GM21360 (cell line): ENCODE data around the gene MOB1B.

Experiments used
- ATAC-seq: cut with Tn5 transposase; IDR thresholded peaks from one replicate; pipeline ENCODE4 v1.9.1; 2021; ENCODE audit warnings: mild to moderate bottlenecking, moderate library complexity; ENCODE audit not compliant: unreplicated experiment

MOB1B gene

DNA sequence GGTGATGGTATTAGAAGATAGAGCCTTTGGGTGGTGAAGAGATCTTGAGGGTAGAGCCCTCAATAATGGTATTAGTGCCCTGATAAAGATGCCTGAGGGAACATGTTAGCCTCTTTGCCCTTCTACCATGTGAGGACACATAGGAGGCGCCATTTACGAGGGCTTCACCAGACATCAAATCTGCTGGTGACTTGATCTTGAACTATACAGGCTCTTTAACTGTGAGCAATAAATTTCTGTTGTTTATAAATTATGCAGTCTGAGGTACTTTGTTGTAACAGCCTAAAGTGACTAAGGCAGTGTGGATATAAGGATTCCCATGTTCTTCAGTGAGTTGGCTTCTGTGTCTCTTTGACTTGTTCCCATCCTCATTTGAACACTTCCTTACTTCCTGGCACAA is 11.8 kb downstream of the MOB1B start:
- no peak for ATAC-seq

- ATAC-seq = no peak
Measured at GRCh38 chr4:70914631-70915030, 12.5 kb downstream of the MOB1B start.

GRCh38 chr4:70915036-70915815 is 13.1 kb downstream of the MOB1B start:
- ATAC-seq = no peak

DNA sequence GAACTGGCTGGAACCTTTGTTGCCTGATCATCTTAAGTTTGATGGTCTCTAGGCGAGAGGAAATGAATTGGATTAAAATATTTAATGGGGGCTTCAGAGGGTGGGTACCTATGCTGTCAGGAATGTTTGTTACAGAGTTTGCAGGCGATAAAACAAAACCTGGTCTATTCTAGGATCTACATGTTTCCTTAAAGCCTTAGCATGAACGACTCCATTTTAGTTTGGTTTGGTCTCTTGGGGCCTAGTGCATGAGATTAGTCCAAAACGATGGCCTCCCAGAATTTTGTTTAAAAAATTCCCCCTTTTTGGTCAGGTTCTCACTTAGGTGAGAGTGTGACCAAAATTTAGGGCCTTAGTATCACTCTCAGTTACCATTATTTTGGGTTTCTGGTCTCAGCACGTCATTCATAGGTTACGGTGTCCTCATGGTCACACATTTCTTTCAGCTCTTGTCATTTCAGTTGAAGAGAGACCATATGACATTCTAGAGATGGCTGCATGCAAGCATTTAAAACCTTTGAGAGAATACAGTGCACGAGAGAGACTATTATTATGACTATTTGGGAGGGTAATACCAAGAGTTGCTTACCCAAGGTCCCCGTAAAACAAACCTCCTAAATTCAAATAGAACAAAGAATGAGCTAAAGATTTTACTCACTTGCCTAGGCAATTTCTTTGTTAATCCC is 13.8 kb downstream of the MOB1B start:
- ATAC-seq = no peak

GRCh38 chr4:70920592-70920991 is 18.4 kb downstream of the MOB1B start:
- ATAC-seq = no peak

DNA sequence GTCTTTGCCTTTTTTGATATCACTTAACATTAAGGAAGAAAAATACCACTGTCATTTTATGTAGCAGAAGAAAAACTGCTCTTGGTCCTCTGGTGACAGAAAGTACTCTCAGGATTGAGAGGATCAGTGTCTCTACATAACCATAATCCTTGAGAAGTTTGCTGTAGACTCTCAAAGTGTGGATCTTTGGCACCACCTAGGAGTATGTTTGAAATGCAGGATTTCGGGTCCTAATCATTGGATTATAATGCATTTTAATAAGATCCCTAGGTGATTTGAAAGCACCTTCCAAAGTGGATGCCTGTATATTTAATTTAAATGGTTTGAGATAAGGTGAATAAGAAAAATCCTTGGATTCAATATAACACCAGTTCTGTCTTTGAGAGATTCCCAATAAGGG is 23.2 kb downstream of the MOB1B start:
- no peak for ATAC-seq

DNA sequence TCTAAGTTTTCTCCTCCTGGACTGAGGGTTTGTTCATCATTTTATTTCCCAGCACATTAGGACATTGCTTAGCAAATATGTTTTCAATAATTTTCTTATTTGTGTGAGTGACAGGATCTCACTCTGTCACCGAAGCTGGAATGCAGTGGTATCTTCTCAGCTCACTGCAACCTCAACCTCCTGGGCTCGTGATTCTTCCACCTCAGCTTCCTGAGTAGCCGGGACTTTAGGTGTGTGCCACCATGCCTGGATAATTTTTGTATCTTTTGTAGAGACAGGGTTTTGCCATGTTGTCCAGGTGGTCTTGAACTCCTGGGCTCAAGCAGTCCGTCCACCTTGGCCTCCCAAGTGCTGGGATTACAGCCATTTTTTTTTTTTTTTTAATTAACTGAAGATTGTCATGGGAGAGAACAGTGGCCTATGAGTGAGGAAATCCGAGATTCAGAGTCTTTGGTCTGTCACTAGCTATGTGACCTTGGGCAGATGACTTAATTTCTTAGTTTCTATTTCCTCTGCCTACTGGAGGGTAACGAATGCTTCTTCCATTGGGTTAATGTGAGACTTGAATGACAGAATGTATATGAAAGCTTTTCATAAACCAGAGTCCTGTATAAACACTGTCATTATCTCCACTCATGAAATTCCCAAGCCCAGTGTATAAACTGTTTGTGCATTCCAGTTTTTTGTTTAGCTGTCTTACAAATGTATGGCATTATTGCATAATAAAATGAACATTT is 23.9 kb downstream of the MOB1B start:
- ATAC-seq = peak; percentile 83

GRCh38 chr4:70927502-70928137 is 25.5 kb downstream of the MOB1B start:
- ATAC-seq = peak; percentile 45

- ATAC-seq = no peak
Measured at GRCh38 chr4:70930530-70931256, 28.5 kb downstream of the MOB1B start.

GRCh38 chr4:70931347-70931746 is 29.2 kb downstream of the MOB1B start:
- no peak for ATAC-seq

- no peak for ATAC-seq
Measured at GRCh38 chr4:70932984-70933383, 30.8 kb downstream of the MOB1B start.

GRCh38 chr4:70935038-70935695 is 33.0 kb downstream of the MOB1B start:
- no peak for ATAC-seq

- no peak for ATAC-seq
Measured at GRCh38 chr4:70936200-70936787, 34.1 kb downstream of the MOB1B start.

DNA sequence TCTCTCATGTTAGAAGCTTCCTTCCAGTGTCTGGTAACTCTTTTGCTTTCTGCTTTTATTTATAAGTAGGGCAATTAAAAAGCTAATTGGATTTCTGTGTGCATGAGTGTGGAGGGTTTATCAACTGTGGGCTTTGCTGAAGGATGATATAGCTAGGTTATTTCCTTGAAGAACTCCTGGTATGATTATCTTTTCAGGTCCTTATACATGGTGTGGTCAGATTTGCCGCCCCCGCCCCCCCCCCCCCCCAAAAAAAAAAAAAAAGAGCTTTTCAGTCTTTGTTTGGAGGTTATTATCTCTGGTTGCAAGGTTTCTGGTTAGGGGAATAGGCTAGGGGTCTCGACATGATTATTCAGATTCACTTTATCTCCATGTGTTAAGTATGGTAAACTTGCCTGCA is 35.9 kb downstream of the MOB1B start:
- ATAC-seq = no peak

DNA sequence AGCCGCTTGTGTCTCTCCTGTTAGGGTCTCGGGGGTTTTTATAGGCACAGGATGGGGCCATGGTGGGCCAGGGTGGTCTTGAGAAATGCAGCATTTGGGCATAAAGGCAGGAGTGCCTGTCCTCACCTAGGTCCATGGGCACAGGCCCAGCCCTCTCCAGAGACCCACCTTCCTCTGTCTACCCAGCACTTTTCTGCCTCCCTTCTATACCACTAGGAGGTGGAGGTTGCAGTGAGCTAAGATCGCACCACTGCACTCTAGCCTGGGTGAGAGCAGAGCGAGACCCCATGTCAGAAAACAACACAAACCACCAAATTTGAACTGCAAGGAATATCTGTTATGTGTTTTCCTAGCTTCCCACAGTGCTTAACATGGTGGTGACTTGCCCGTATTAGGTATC is 38.0 kb downstream of the MOB1B start:
- no peak for ATAC-seq

DNA sequence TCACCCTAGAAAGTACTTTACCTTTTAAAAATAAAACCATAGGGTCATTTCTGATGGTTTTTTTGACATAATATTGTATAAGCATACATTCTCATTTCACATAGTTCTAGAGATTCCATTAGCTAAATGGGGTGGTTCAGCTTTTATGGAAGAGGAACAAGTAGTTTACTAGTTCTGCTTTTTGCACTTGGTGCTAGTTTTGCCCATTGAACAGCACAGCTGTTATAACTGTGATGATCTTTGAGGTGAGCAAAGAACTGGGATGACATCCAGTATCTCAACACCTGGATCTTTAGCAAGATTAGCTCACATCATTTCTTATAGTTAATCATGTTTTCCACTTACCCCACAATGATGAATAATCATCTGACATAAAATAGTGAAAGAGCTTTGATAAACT is 40.9 kb downstream of the MOB1B start:
- peak; percentile 72 for ATAC-seq

GRCh38 chr4:70945046-70945445 is 42.9 kb downstream of the MOB1B start:
- ATAC-seq = no peak

DNA sequence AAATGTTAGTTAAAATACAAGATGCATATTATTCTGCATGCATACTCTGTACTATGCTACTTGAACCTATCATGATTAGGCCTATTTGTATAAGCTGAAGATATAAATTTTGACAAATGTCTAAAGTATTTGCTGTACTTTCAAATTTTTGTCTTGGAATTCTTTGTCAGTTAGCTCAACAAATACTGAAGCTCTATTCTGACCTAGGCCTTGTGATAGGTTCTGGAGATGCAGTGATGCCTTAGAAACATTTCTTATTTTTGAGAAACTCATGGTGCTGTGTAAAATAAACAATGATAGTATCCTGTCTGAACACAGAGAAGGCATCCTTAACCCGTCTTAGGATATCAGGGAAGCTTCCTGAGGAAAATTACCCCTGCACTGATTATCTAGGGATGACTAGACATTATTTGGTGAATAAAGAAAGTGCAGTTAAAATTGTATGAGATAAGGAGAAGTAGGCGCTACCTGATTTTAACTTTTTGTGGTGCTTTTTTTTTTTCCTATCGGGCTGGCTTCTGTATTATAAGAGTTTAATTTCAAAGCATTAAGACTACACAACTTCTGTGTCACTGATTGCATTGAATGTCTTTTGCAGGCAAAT is 43.4 kb downstream of the MOB1B start:
- no peak for ATAC-seq

- ATAC-seq = no peak
Measured at GRCh38 chr4:70946939-70947338, 44.8 kb downstream of the MOB1B start.
